Stimulated activated effector memory CD8-positive, alpha-beta T cell treated with anti-CD3 and anti-CD28 coated beads, Interleukin-12 subunit alpha, Interleukin-12 subunit beta, amount 100 ng/mL, for 72 hours (primary cell): ENCODE measurements around the gene NGLY1.

Experiments
- ATAC-seq: fragments of 150-1000 bp; cut with Tn5 transposase; 2 replicates; pipeline ENCODE4 v1.10.0; 2021
- DNase-seq, 2 donors: peaks; one replicate each; pipeline ENCODE4 v3.0.0; 2021 to 2022; ENCODE audit warnings: low spot score in 2 of 2
- H3K27ac Mint-ChIP-seq: one replicate; pipeline ENCODE4 v1.8.0; 2022; ENCODE audit warnings: mild to moderate bottlenecking, mixed read lengths
- H3K36me3 Mint-ChIP-seq: one replicate; pipeline ENCODE4 v1.8.0; 2022; ENCODE audit warnings: mild to moderate bottlenecking, mixed read lengths
- H3K4me1 Mint-ChIP-seq: one replicate; pipeline ENCODE4 v1.8.0; 2022; ENCODE audit warnings: mixed read lengths
- H3K4me3 Mint-ChIP-seq: one replicate; pipeline ENCODE4 v1.8.0; 2022; ENCODE audit warnings: mild to moderate bottlenecking, mixed read lengths
- H3K9me3 Mint-ChIP-seq: one replicate; pipeline ENCODE4 v1.8.0; 2022; ENCODE audit warnings: mixed read lengths

Gene NGLY1

DNA sequence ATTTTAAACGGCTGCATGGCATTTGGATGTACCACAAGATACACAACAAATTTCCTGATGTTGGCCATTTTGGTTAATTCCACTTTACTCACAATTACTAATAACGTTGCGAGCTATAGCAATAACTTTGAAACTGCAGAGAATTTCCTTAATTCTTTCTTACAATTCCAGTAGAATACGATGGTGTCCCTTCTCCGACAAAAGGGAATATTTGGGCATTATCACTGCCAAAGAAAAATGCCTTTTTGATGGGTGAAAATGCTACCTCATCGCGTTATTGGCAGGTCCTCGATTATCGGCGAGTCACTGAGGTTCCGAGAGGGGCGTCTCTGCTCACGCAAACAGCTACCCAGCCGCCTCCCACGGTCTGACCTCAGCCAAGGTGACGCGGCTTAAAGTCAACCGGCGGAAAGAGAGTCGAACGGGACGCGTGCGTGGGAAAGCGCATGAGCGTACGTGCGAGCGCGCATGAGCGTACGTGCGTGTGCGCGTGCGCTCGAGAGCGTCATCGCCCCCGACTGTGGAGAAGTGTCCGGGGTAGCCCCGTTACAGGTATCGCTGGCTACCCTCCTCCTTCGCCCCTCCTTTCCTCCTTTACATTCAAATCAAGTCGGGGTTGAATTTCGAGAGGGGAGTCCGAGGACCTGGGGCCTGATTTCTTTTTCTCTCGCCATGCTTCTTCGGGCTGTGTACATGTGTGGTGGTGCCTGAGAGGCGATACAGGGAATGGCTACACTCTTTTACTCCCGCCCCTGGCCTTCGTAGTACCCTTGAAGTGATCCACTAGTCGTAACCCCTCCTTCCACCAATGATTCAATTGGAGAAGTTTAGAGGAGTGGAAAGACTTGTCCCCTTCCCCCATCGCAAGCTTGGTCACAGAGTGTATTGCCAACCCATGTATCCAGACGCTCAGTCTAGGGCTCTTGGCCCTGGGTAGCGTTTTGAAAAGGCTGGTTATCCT, 6.6 kb upstream of the NGLY1 start, which contains the start of gene OXSM:
Gene OXSM, plus strand, starts transcription at position 495 of the 961 bp plus-strand sequence. CDS start 931 bp downstream, outside the sequence.
- H3K4me1 Mint-ChIP-seq, result peaks cover 49% of the 10 kb centered on the region

GRCh38 chr3:25789209-25789595, 6.0 kb upstream of the NGLY1 start:
- DNase-seq, result no peak
- H3K9me3 Mint-ChIP-seq, result no peaks in the 10 kb centered on the region
- H3K27ac Mint-ChIP-seq, result peak overlapping the region; percentile 98
- H3K36me3 Mint-ChIP-seq, result peaks cover 39% of the 10 kb centered on the region
- H3K4me1 Mint-ChIP-seq, result peaks cover 56% of the 10 kb centered on the region
- ATAC-seq, result no peak
- peak overlapping the region; percentile 87 for H3K4me3 Mint-ChIP-seq

More for the DNA sequence above, 6.6 kb upstream of the NGLY1 start, which contains the start of gene OXSM:
- peaks cover 44% of the 10 kb centered on the region for H3K36me3 Mint-ChIP-seq
- ATAC-seq (peak; percentile 94), DNase-seq (peak; percentile 81 to 93)
- H3K9me3 Mint-ChIP-seq, result no peaks in the 10 kb centered on the region
- H3K27ac Mint-ChIP-seq, result peak within 1 kb of the TSS; percentile 98
- H3K4me3 Mint-ChIP-seq, result peak within 1 kb of the TSS; percentile 87

DNA sequence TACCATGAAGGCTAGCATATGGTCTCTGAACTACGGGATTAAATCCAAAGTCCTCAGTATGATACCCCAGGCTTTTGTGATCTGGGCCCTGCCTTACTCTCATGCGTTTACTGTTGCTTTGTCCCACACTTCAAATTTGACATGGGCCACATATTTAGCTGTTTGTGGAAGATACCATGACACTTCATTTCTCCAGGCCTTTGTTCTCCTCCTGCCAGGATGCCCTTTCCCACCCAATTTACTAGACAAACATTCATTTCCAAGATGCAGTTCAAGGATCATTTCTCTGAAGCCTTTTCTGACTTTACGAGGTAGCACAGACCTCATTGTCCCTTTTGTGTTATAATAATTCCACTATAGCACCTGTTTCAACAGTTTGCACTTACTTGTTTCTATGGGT, 4.4 kb upstream of the NGLY1 start:
- no peak for ATAC-seq
- Mint-ChIP-seq H3K9me3 (no peaks in the 10 kb centered on the region), H3K4me1 (peaks cover 55% of the 10 kb centered on the region), H3K27ac (peak overlapping the region; percentile 4), H3K4me3 (peak overlapping the region; percentile 87), H3K36me3 (peaks cover 37% of the 10 kb centered on the region)
- DNase-seq, result no peak

DNA sequence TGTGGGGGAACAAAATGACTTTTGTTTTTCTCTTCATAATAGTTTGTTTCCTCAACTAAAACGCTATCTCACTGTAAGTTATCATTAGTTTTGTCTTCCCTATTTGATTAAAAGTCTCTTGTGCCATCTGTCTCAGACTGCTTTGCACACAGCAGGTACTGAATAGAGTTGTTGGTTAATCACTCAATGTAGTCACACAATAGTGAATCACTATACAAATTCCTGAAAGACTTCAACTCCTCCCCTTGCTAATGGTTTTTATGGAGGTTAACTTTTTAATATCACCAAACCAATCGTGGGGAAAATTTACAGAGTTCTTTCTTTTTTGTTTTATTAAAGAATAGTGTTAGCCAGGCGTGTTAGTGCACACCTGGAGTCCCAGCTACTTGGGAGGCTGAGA, 2.6 kb upstream of the NGLY1 start:
- peaks cover 50% of the 10 kb centered on the region for H3K36me3 Mint-ChIP-seq
- H3K9me3 Mint-ChIP-seq, result no peaks in the 10 kb centered on the region
- no peak for ATAC-seq
- peak overlapping the region; percentile 37 for H3K27ac Mint-ChIP-seq
- no peak for DNase-seq
- H3K4me1 Mint-ChIP-seq, result peaks cover 55% of the 10 kb centered on the region
- H3K4me3 Mint-ChIP-seq, result peak overlapping the region; percentile 76

GRCh38 chr3:25784971-25785370, 1.7 kb upstream of the NGLY1 start:
- ATAC-seq (no peak), DNase-seq (no peak)
- H3K27ac Mint-ChIP-seq, result peak overlapping the region; percentile 37
- peaks cover 62% of the 10 kb centered on the region for H3K4me1 Mint-ChIP-seq
- H3K9me3 Mint-ChIP-seq, result no peaks in the 10 kb centered on the region
- H3K4me3 Mint-ChIP-seq, result peak overlapping the region; percentile 76
- H3K36me3 Mint-ChIP-seq, result peaks cover 50% of the 10 kb centered on the region

- Mint-ChIP-seq H3K4me3 (peak overlapping the region; percentile 76), H3K27ac (peak overlapping the region; percentile 54), H3K4me1 (peaks cover 61% of the 10 kb centered on the region), H3K9me3 (no peaks in the 10 kb centered on the region), H3K36me3 (peaks cover 56% of the 10 kb centered on the region)
- peak; percentile 48 for ATAC-seq
- DNase-seq, result peak in 1 of 2 donors; percentile 81
These were observed 644 bp upstream of the NGLY1 start for GRCh38 chr3:25783661-25784512.

DNA sequence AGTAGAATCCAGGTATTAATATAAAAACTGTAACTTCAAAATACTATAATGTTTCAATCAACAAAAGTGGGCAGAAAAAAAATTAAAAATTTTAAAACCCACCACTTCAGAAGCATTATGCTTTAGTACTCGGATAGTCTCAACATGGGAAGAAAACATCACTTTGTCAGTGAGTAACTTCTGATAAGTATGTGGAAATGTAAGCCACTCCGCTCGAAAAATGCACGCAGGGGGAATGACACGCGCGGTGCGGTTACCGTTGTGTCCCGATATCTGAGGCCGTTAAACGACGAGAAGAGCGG, 656 bp downstream of the NGLY1 start:
- DNase-seq (no peak), ATAC-seq (no peak)
- Mint-ChIP-seq H3K4me1 (peaks cover 56% of the 10 kb centered on the region), H3K4me3 (peak overlapping the region; percentile 76), H3K9me3 (no peaks in the 10 kb centered on the region), H3K27ac (peak overlapping the region; percentile 82), H3K36me3 (peaks cover 69% of the 10 kb centered on the region)

DNA sequence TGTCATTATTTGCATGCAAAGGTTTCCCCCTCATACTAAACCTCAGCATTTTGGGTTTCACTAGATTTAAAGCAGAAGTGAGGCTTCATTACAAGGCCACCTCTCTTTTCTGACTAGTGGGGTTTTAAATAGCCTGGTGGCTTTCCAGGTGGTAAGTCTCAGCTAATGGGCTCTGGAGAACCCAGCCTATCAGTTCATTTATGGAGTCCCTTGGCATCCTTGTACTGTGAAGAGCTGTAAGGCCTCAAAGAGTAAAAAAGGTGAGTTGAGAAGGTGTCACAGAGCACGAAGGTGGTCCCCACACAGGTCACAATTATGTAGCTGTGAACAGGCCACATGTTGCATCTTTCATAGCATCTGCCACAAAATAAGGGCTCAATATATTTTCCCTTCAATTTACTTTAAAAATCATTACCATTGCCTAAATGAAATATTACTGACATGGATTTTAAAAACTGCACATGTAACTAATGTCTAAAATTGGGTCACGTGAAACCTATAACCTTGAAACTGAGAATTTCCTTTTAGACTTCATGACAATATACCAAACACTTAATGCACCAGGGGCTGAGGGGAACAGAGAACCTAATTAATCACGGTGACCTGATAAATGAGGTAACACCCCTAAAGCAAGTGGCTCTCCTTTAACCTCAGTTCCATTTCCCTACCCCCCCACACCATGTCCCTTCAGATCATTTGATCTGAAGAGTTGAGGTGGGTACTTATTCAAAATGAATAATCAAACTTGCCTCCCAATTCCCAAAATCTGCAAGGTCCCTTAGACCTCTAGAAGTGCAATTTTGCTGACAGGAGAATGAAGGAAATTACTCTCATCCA, 1.3 kb downstream of the NGLY1 start:
- ATAC-seq (no peak), DNase-seq (no peak)
- H3K4me1 Mint-ChIP-seq, result peaks cover 56% of the 10 kb centered on the region
- no peaks in the 10 kb centered on the region for H3K9me3 Mint-ChIP-seq
- peaks cover 75% of the 10 kb centered on the region for H3K36me3 Mint-ChIP-seq
- peak overlapping the region; percentile 82 for H3K27ac Mint-ChIP-seq
- peak overlapping the region; percentile 76 for H3K4me3 Mint-ChIP-seq

- DNase-seq (no peak), ATAC-seq (no peak)
- Mint-ChIP-seq H3K4me1 (peaks cover 62% of the 10 kb centered on the region), H3K36me3 (peaks cover 82% of the 10 kb centered on the region), H3K4me3 (peak overlapping the region; percentile 76), H3K27ac (peak overlapping the region; percentile 82), H3K9me3 (no peaks in the 10 kb centered on the region)
These were observed 2.0 kb downstream of the NGLY1 start for GRCh38 chr3:25781145-25781757.

DNA sequence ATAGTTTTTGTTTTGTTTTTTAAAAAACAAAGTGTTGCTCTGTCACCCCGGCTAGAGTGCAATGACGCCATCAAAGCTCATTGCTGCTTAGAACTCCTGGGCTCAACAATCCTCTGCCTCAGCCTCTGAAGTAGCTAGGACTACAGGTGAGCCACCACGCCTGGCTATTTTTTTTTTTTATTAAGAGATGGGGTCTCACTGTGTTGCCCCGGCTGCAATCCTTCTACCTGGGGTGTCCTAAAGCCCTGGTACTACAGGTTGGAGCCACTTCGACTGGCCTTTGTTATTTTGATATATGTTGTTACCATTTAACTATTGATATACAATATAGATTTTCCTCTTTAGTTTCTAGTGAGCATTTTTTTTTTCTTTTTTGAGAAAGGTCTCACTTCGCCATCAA, 2.6 kb downstream of the NGLY1 start:
- Mint-ChIP-seq H3K36me3 (peaks cover 87% of the 10 kb centered on the region), H3K4me3 (peak overlapping the region; percentile 76), H3K4me1 (peaks cover 61% of the 10 kb centered on the region), H3K27ac (no peak overlapping the region), H3K9me3 (no peaks in the 10 kb centered on the region)
- ATAC-seq (no peak), DNase-seq (no peak)

DNA sequence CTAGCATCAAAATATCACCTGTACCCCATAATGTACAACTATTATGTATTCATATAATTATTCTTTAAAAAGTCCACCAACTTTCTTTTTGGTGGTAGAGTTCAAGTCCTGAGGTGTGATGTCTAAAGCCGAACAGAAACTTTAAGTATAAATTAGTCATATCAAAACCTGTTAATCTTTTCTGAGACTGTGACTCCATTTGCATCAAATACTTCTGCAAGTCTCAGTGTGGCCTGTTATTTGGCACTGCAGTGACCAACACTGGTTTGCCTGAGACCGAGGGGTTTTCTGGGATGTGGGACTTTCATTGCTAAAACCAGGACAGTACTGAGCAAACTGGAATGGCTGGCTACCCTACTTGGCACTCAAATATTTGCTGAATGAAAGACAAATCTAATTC, 7.3 kb downstream of the NGLY1 start:
- DNase-seq (no peak), ATAC-seq (peak; percentile 65)
- Mint-ChIP-seq H3K4me1 (peaks cover 59% of the 10 kb centered on the region), H3K27ac (no peak overlapping the region), H3K4me3 (no peak overlapping the region), H3K36me3 (peaks cover 94% of the 10 kb centered on the region), H3K9me3 (peaks cover 4% of the 10 kb centered on the region)

DNA sequence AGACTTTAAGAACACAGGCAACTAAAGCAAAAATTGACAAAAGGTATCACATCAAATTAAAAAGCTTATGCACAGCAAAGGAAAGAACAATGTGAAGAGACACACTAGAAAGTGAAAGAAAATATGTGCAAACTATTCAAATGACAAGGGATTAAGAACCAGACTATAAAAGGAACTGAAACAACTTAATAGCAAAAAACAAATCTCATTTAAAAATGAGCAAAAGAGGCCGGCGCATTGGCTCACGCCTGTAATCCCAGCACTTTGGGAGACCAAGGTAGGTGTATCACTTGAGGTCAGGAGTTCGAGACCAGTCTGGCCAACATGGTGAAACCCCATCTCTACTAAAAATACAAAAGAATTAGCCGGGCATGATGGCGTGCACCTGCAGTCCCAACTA, 14.4 kb downstream of the NGLY1 start:
- H3K4me1 Mint-ChIP-seq, result peaks cover 26% of the 10 kb centered on the region
- peak; percentile 13 for ATAC-seq
- DNase-seq, result no peak
- peaks cover 94% of the 10 kb centered on the region for H3K36me3 Mint-ChIP-seq
- no peak overlapping the region for H3K4me3 Mint-ChIP-seq
- H3K9me3 Mint-ChIP-seq, result peaks cover 4% of the 10 kb centered on the region
- no peak overlapping the region for H3K27ac Mint-ChIP-seq

DNA sequence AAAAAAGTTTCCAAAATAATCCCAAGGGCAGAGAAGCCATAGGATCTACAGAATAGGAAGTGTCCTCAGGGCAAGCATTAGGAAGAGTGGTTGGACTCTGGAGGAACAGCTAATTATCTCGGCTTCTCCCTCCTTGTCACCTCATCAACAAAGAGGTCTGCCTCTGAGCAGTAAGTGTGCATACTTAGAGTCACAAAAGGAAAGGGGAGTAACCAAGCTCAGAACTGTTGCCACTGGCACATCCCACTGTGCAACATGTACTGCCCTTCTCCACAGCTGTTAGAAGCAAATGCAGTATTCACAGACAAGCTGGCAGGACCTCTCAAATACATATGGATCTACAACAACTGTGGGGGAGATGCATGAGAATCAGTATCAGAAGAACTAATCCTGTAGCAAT, 31.5 kb downstream of the NGLY1 start:
- DNase-seq, result no peak
- H3K36me3 Mint-ChIP-seq, result peaks cover 100% of the 10 kb centered on the region
- H3K4me1 Mint-ChIP-seq, result peaks cover 9% of the 10 kb centered on the region
- H3K27ac Mint-ChIP-seq, result no peak overlapping the region
- H3K4me3 Mint-ChIP-seq, result no peak overlapping the region
- no peak for ATAC-seq
- H3K9me3 Mint-ChIP-seq, result no peaks in the 10 kb centered on the region

DNA sequence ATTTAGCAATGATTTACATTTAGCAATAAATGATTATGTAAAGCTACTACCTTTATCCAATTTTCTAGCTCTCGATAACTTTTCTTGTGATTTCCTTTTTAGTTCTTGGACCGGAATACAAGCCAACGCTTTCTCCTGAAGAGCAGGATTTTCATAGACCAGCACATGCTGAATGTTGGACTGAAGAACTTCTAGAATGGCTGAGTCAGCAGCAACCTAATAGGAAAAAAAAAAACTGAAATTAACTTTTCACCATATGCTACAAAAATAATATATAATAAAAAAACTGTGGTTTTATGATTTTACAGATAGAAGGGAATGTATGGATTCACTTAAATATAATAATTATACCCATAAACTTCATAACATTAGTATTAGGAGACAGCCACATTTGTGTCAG, 32.2 kb downstream of the NGLY1 start:
- H3K36me3 Mint-ChIP-seq, result peaks cover 100% of the 10 kb centered on the region
- peaks cover 2% of the 10 kb centered on the region for H3K4me1 Mint-ChIP-seq
- ATAC-seq (no peak), DNase-seq (no peak)
- H3K9me3 Mint-ChIP-seq, result no peaks in the 10 kb centered on the region
- H3K27ac Mint-ChIP-seq, result no peak overlapping the region
- no peak overlapping the region for H3K4me3 Mint-ChIP-seq
